GM18511 (cell line): ENCODE data around the gene CACNA1C.

Experiments
- ATAC-seq: cut with Tn5 transposase; IDR thresholded peaks from one replicate; pipeline ENCODE4 v1.9.1; 2021; ENCODE audit warnings: mild to moderate bottlenecking, moderate library complexity; ENCODE audit not compliant: unreplicated experiment

CACNA1C gene

DNA sequence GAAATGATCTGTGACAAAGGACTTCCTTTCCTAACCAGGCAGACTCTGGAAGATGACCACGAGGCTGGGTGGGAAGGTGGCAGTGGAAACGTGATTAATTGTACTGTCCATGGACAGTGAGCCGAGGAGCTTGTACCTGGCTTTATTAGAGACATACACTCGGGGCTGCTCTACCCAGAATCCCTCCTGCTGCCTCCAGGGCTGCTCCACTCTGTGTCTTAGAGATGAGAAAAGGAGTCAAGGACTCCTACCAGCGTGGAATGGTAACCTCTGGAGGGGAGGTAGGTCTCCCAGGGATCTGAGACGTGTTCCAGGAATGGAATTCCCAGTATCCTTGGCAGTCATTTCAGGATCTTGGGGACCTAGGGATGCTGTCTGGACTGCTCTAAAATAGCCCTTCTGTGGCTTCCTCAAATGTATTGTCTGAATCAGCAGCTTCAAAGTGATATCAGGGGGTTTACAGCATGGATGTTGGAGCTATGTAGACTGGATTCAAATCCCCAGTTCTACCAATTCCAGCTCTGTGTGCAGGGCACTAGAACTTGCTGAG, 237.8 kb downstream of the CACNA1C start:
- ATAC-seq, result no peak

DNA sequence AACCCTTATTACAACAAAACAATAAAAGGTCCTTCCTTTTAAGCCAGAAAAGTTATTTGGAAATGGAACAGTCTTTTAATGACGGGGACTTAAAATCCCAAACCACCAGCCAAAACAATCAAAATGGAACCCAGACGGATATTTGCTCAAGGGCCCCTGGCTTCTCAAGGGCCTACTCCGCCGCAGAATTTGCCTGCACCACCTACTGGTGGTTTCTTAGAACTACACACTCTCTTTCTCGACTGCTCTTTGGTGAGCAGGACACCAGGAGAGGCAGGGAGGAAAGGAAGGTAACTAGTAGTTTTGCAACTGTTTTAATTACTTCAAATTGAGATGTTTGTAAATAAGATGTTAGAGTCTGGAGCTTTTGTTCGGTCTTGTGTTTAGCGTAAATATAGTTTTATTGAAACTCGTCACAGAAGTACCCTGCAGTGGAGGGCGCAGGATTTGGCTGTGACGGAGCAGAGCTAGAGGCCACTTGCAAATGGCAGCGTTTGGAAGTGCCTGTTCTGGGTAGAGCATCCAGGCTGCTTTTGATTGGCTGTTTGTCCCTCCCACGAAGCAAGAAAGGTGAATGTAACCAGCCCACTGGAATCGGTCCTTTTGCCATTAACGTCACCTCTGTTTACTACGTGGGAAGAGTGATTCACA, 238.5 kb downstream of the CACNA1C start:
- ATAC-seq, result no peak

DNA sequence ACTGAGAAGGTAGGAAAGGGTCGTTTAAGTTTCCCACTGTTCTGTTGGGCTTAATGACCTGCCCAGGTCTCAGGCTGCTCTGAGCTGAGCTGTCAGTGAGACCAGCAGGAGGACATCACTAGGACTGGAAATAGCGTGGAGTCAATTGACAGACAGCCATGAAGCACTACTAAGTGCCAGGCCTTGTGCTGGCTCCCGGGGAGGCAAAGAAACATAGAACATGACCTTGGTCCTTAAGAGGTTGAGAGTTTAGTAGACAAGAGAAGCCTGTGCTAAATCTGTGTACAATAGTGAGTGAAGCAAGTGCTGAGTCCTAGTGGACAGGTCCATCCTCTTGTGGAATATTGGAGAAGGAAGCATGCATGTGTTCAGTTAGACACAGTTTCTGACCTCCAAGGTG, 239.2 kb downstream of the CACNA1C start:
- ATAC-seq, result no peak

DNA sequence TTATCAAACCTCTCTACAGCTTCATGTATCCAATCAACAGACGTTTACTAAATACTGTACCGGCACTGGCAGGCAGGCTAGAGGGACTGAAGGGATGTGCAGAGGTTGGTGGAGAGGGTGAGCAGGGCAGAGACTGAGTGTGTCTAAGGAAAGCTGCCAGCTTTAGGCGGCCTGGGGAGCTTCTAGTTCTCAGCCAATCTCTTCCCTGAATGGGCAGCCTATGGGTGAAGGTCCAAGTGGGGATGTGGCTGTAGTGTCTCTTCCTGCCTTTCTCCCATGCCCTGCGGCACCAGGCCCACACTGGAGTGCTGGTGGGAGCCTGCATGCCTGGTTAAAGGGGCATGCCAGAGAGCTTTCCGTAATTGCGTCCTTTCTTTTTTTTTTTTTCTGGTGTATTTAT, 239.8 kb downstream of the CACNA1C start:
- ATAC-seq, result no peak

GRCh38 chr12:2294651-2295475, 242.1 kb downstream of the CACNA1C start:
- no peak for ATAC-seq

DNA sequence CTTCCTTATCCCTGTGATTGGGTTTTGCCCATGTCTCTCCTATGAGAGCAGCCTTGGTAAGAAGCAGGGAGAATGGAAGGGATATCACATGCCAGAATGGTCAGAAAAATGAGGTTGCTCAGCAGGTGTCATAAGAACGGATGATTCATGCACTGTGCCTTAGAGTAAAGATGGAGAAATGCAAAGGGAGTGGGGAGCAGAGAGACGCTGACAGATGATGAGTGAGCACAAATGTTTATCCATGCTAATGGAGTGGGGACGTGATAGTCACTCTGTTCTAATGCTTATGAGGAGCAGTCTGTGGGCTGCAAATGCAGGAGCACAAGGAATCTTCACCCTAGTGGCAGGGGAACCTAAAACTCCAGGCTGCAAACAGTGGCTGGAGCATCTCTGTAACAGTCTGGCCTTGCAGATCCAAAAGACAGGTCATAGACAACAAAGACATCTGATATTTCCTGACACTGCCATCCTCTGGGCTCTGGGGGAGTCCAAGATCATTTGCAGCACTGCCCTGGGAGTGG, 243.2 kb downstream of the CACNA1C start:
- ATAC-seq, result no peak

DNA sequence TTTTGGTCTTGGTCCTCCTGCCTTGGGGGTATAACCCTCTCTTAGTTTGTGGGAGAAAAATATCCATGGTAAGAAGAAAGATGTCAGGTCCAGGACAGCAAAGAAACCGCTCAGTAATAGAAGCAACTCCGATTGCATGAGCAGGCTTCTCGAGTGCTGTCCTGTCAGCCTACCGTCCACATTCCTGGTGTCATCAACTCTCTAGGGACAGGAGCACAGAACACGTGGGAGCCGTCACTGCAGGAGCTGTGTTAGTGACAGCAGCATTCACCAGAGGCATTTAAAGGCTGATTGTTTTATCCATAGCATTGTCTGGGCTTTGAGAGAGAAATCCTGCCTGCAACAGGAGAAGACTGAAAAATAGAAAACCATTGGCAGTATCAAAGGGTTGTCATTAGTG, 244.2 kb downstream of the CACNA1C start:
- no peak for ATAC-seq

DNA sequence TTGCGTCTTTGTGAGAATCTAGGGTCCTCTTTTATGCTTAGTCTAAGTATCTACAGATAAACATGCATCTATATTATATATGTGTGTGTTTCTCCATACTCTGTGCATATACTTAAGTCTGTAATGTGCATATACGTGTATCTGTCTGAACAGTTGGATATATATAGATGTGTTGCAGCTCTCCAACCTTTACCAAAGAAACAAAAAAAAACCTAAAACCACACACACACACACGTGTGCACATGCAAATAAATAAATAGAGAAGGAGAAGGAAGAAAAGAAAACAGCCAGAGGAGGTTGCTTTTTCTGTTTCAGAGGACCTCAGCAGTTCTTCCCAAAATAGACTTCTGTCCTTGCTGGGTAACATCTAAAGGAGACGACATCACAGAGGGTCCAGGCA, 244.9 kb downstream of the CACNA1C start:
- ATAC-seq, result no peak

- no peak for ATAC-seq
Observed at GRCh38 chr12:2298556-2299200, 245.9 kb downstream of the CACNA1C start.

GRCh38 chr12:2299206-2299605, 246.4 kb downstream of the CACNA1C start:
- no peak for ATAC-seq

- no peak for ATAC-seq
Observed at GRCh38 chr12:2300168-2300567, 247.4 kb downstream of the CACNA1C start.

GRCh38 chr12:2300886-2301285, 248.1 kb downstream of the CACNA1C start:
- ATAC-seq, result no peak

- ATAC-seq, result no peak
Observed at GRCh38 chr12:2301531-2302461, 249.0 kb downstream of the CACNA1C start.

GRCh38 chr12:2302711-2303580, 250.2 kb downstream of the CACNA1C start:
- no peak for ATAC-seq

DNA sequence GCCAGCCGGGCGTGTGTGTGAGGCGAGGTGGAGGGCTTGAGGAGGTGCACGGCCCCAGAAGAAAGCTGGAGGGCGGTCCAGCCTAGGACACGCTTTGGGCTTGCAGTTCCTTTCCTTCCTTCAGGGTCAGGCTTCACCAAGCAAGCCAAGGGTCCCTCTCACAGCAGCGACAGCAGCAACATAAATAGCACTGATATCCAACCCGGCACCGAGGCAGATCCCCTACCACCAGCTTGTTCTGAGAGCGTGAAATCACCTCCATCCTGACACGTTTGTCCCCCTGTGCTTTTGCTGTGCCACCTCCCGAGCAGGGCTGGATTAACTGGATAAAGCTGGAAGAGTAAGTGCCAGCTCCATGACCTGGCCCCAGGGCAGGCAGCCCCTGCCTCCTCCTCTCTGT, 251.4 kb downstream of the CACNA1C start:
- no peak for ATAC-seq

DNA sequence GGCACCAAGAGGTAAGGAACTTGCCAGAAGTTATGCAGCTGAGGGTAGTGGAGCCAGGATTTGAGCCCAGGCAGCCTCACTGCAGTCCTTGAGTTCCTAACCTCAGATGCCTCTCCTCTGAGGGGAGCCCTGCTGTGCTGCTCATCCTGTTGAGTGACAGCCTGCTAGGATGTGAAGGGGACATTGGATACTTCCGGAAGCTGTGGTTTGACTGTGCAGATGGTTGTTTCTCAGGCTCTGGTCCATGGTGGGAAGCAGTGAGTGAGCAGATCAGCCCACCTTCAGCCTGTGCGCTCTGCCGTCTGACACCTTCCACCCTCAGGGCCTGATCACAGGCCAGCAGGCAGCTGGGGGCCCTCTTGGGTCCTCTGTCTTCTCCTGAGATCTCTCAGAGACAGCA, 253.2 kb downstream of the CACNA1C start:
- no peak for ATAC-seq

- ATAC-seq, result no peak
Observed at GRCh38 chr12:2306735-2307134, 253.9 kb downstream of the CACNA1C start.

DNA sequence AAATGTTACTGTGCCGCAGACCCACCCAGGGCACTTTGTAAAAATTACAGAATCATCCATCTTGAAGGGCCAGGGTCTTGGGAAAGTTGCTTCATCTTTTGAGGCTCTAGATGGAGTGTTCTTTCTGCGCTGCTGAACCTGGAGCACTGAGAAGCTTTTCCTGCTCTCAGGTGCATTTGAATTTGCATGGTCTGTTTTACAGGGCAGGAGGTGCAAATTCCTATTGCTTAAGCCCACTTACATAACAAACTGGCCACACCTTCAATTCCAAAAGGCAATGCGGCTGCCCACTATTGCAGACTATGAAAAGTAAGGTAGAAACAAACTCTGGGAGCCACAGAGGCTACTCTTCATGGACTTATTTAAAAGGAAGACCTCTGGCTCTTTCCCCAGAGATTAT, 254.8 kb downstream of the CACNA1C start:
- ATAC-seq, result no peak

DNA sequence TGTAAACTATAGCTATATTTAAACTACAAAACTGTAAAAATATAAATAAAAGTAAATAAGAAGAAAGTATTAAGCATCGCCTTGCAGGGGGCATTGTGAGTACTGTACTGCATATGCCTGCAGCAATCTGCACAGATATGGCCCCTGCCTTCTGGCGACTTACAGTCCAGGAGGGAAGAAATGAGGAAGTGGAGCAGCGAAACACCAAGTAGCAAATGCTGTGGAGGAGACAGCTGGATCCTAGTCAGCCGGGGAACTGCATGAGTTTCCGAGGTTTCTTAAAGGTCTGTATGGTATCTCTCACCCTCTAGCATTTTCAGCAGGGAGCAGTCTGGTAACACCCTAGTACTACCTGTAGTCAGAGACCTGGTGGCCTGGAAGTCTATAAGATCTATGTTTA, 256.9 kb downstream of the CACNA1C start:
- ATAC-seq, result no peak
